ENCODE measurements around the gene CCDC50.

DNA sequence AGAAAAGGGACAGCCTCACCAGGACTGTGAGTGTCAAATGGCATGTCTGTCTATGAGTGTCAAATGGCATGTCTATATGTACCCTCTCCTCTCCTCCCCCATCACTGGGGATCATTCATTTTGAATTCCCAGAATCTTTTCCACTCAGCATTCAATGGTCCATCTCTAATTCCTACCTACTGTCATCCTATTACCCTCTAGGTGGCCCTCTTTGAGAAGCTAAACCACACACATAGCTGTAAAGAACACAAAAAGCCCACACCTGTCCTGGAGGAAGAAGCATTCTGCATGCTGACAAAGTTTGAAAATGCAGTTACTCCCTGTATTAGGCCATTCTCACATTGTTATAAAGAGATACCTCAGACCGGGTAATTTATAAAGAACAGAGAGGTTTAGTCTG, 85.5 kb downstream of the CCDC50 start:
- TF ChIP-seq, protein P1, sequence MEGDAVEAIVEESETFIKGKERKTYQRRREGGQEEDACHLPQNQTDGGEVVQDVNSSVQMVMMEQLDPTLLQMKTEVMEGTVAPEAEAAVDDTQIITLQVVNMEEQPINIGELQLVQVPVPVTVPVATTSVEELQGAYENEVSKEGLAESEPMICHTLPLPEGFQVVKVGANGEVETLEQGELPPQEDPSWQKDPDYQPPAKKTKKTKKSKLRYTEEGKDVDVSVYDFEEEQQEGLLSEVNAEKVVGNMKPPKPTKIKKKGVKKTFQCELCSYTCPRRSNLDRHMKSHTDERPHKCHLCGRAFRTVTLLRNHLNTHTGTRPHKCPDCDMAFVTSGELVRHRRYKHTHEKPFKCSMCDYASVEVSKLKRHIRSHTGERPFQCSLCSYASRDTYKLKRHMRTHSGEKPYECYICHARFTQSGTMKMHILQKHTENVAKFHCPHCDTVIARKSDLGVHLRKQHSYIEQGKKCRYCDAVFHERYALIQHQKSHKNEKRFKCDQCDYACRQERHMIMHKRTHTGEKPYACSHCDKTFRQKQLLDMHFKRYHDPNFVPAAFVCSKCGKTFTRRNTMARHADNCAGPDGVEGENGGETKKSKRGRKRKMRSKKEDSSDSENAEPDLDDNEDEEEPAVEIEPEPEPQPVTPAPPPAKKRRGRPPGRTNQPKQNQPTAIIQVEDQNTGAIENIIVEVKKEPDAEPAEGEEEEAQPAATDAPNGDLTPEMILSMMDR (optimal IDR thresholded peaks at IDR 0.05 in 1 of 3, IDR thresholded peaks at IDR 0.05 in 1 of 3, conservative IDR thresholded peaks at IDR 0.05 in 1 of 3; ENCODE audit: extremely low read depth in 1 of 3, insufficient read depth in 2 of 3, low read length in 3 of 3): no peak
- no peak for TF ChIP-seq EZH2 (IDR thresholded peaks at IDR 0.05; ENCODE audit: low read length)
